PC-3 (cell line): Measurements from ENCODE around the gene SLC12A5. TPM values are rescaled to one million over a fixed set of nuclear protein-coding genes. Genes with fewer than 3 reads are reported as not detected.

ENCODE experiments used
- ATAC-seq: fragments of 200-7000 bp; cut with Tn5 transposase; 2 replicates; pipeline ENCODE4 v1.9.1; 2020; ENCODE audit warnings: mild to moderate bottlenecking, moderate library complexity
- BruUV-seq: library from RNA; stranded (reverse); fragments of 400-500 nt; replicated peaks from 2 replicates; lab custom pipeline; 2021; lab: Mats Ljungman, UMichigan
- CTCF ChIA-PET: fragments of 300-600 bp; sonication (Branson Sonifier 250); formaldehyde crosslinking; loops from one replicate; lab custom pipeline; 2022; ENCODE audit warnings: antibody characterized with exemption; lab: Charles Lee
- POLR2A ChIA-PET: fragments of 300-600 bp; sonication (Branson Sonifier 250); formaldehyde crosslinking; loops from one replicate; lab custom pipeline; 2022; ENCODE audit warnings: antibody characterized with exemption; ENCODE audit not compliant: unreplicated experiment; lab: Charles Lee
- DNase-seq: peaks from one replicate; pipeline ENCODE4 v3.0.0-alpha.2; 2015
- H2AFZ ChIP-seq: fragments of 300-600 bp; sonication (generic); 2 replicates; pipeline ENCODE4 v1.6.0; 2016; ENCODE audit warnings: antibody characterized with exemption, low read length
- H3F3A ChIP-seq: fragments of 300-600 bp; sonication (generic); one replicate; pipeline ENCODE4 v1.6.0; 2017; ENCODE audit warnings: antibody characterized with exemption, low read length, control low read depth, mild to moderate bottlenecking; ENCODE audit not compliant: unreplicated experiment
- H3K27ac ChIP-seq: fragments of 300-600 bp; sonication (generic); 2 replicates; pipeline ENCODE4 v1.5.1; 2016; ENCODE audit warnings: mild to moderate bottlenecking, low read length
- H3K27me3 ChIP-seq: fragments of 300-600 bp; sonication (generic); 2 replicates; pipeline ENCODE4 v1.6.1; 2016; ENCODE audit warnings: low read length, mixed read lengths
- H3K36me3 ChIP-seq: fragments of 300-600 bp; sonication (generic); 2 replicates; pipeline ENCODE4 v1.6.1; 2016; ENCODE audit warnings: low read depth, mixed run types, low read length, mixed read lengths
- H3K4me1 ChIP-seq: fragments of 300-600 bp; sonication (generic); 2 replicates; pipeline ENCODE4 v1.5.1; 2016; ENCODE audit warnings: low read length; ENCODE audit not compliant: insufficient read depth
- H3K4me2 ChIP-seq: fragments of 300-600 bp; sonication (generic); 2 replicates; pipeline ENCODE4 v1.6.0; 2016; ENCODE audit warnings: low read length
- H3K4me3 ChIP-seq: fragments of 300-600 bp; sonication (generic); 2 replicates; pipeline ENCODE4 v1.5.1; 2016; ENCODE audit warnings: mild to moderate bottlenecking, low read length, mixed read lengths
- H3K79me2 ChIP-seq: fragments of 300-600 bp; sonication (generic); 2 replicates; pipeline ENCODE4 v1.6.1; 2017; ENCODE audit warnings: low read length, mixed read lengths
- H3K9ac ChIP-seq: fragments of 300-600 bp; sonication (generic); 2 replicates; pipeline ENCODE4 v1.6.0; 2016; ENCODE audit warnings: mild to moderate bottlenecking, low read length
- H3K9me2 ChIP-seq: fragments of 300-600 bp; sonication (generic); replicated peaks from 2 replicates; pipeline ENCODE4 v1.6.1; 2016; ENCODE audit warnings: mixed run types, low read length, mixed read lengths
- H3K9me3 ChIP-seq: fragments of 300-600 bp; sonication (generic); 2 replicates; pipeline ENCODE4 v1.6.1; 2016; ENCODE audit warnings: low read length, mixed read lengths
- H4K20me1 ChIP-seq: fragments of 300-600 bp; sonication (generic); 2 replicates; pipeline ENCODE4 v1.6.1; 2016; ENCODE audit warnings: low read length, mixed read lengths
- CTCF ChIP-seq: fragments of 300-600 bp; sonication (generic); conservative IDR thresholded peaks from 2 replicates; pipeline ENCODE4 v1.5.1; 2017; ENCODE audit warnings: antibody characterized with exemption, low read depth, mild to moderate bottlenecking, low read length
- EZH2 ChIP-seq: fragments of 300-600 bp; sonication (generic); IDR thresholded peaks from one replicate; pipeline ENCODE4 v1.6.1; 2017; ENCODE audit warnings: antibody characterized with exemption, mild to moderate bottlenecking, low read length; ENCODE audit not compliant: unreplicated experiment
- EZH2phosphoT487 ChIP-seq: fragments of 300-600 bp; sonication (generic); IDR thresholded peaks from 2 replicates; pipeline ENCODE4 v1.6.1; 2018; ENCODE audit warnings: mild to moderate bottlenecking, antibody characterized with exemption, low read length, borderline replicate concordance
- intact Hi-C: fragments of 100-400 bp; cut with micrococcal nuclease; formaldehyde crosslinking; loops from 2 replicates; pipeline ENCODE4 v1.9.0; 2023
- total RNA-seq: library from RNA; depleted of rRNA; stranded (reverse); fragments of >200 nt; gene quantifications from 2 replicates; pipeline ENCODE4 v1.2.3, GENCODE V29; 2014

SLC12A5 gene
- total RNA-seq, 1 experiment from 2014 or later = 2.4 TPM

GRCh38 chr20:46036370-46036769 is 7.4 kb downstream of the SLC12A5 start:
- H3K4me2 ChIP-seq = no peak overlapping the region
- no peak overlapping the region for H3K9ac ChIP-seq
- no peak for DNase-seq
- no peak for ATAC-seq
- no peak overlapping the region for H3K27ac ChIP-seq
- intact Hi-C loops = no loop called here
- no peaks in the 10 kb centered on the region for H3K9me3 ChIP-seq
- peaks cover 40% of the 10 kb centered on the region for H3K27me3 ChIP-seq
- POLR2A ChIA-PET = no interaction called here
- no peak overlapping the region for H3K4me3 ChIP-seq
- no peaks in the 10 kb centered on the region for H4K20me1 ChIP-seq
- CTCF ChIA-PET = no interaction called here
- H3F3A ChIP-seq = no peaks in the 10 kb centered on the region
- no peak for TF ChIP-seq EZH2
- TF ChIP-seq EZH2phosphoT487 = no peak
- no peak for TF ChIP-seq CTCF
- no peaks in the 10 kb centered on the region for H3K9me2 ChIP-seq
- H2AFZ ChIP-seq = no peak overlapping the region
- BruUV-seq = no TSS peak
- no peaks in the 10 kb centered on the region for H3K36me3 ChIP-seq
- no peaks in the 10 kb centered on the region for H3K4me1 ChIP-seq
- no peaks in the 10 kb centered on the region for H3K79me2 ChIP-seq

- no TSS peak for BruUV-seq
- intact Hi-C loops = no loop called here
- CTCF ChIA-PET = no interaction called here
These were observed 8.0 kb downstream of the SLC12A5 start for GRCh38 chr20:46037036-46037435.

More at GRCh38 chr20:46037036-46037435, 8.0 kb downstream of the SLC12A5 start:
- Histone ChIP-seq H3K9me3 (no peaks in the 10 kb centered on the region), H4K20me1 (no peaks in the 10 kb centered on the region), H3F3A (no peaks in the 10 kb centered on the region), H3K27me3 (peaks cover 33% of the 10 kb centered on the region), H3K4me2 (no peak overlapping the region), H3K36me3 (no peaks in the 10 kb centered on the region), H3K4me3 (no peak overlapping the region), H3K79me2 (no peaks in the 10 kb centered on the region), H3K9ac (no peak overlapping the region), H3K4me1 (no peaks in the 10 kb centered on the region), H3K27ac (no peak overlapping the region), H2AFZ (no peak overlapping the region), H3K9me2 (no peaks in the 10 kb centered on the region)
- TF ChIP-seq CTCF (no peak), EZH2phosphoT487 (no peak), EZH2 (no peak)
- no peak for DNase-seq
- ATAC-seq = no peak
- POLR2A ChIA-PET = no interaction called here
